ENCODE results near the gene MAST2.

DNA sequence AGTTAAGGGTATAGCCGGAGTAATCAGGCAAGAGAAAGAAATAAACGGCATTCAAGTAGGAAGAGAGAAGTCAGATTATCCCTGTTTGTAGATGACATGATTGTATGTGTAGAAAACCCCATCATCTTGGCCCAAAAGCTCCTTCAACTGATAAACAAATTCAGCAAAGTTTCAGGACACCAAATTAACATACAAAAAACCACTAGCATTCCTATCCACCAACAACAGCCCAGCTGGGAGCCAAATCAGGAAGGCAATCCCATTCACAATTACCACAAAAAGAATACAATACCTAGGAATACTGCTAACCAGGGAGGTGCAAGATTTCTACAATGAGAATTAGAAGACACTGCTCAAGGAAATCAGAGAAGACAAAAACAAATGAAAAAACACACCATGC lies 45.3 kb downstream of the MAST2 start:
- TF ChIP-seq, protein P1, sequence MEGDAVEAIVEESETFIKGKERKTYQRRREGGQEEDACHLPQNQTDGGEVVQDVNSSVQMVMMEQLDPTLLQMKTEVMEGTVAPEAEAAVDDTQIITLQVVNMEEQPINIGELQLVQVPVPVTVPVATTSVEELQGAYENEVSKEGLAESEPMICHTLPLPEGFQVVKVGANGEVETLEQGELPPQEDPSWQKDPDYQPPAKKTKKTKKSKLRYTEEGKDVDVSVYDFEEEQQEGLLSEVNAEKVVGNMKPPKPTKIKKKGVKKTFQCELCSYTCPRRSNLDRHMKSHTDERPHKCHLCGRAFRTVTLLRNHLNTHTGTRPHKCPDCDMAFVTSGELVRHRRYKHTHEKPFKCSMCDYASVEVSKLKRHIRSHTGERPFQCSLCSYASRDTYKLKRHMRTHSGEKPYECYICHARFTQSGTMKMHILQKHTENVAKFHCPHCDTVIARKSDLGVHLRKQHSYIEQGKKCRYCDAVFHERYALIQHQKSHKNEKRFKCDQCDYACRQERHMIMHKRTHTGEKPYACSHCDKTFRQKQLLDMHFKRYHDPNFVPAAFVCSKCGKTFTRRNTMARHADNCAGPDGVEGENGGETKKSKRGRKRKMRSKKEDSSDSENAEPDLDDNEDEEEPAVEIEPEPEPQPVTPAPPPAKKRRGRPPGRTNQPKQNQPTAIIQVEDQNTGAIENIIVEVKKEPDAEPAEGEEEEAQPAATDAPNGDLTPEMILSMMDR (conservative IDR thresholded peaks at IDR 0.05 in 1 of 2, IDR thresholded peaks at IDR 0.05 in 1 of 2; ENCODE audit: extremely low read depth in 1 of 2, insufficient read depth in 1 of 2, low read depth in 1 of 2, low read length in 2 of 2): no peak
- TF ChIP-seq EZH2 (IDR thresholded peaks at IDR 0.05; ENCODE audit: borderline replicate concordance, low read length): no peak

All from mammary epithelial cell (primary cell).